Measurements from ENCODE around the gene NHLRC4. TPM values are rescaled to one million over a fixed set of nuclear protein-coding genes. Genes with fewer than 3 reads are reported as not detected.

Gene NHLRC4
- total RNA-seq, 2 experiments from 2014 or later = 0.54 to 0.76 TPM

DNA sequence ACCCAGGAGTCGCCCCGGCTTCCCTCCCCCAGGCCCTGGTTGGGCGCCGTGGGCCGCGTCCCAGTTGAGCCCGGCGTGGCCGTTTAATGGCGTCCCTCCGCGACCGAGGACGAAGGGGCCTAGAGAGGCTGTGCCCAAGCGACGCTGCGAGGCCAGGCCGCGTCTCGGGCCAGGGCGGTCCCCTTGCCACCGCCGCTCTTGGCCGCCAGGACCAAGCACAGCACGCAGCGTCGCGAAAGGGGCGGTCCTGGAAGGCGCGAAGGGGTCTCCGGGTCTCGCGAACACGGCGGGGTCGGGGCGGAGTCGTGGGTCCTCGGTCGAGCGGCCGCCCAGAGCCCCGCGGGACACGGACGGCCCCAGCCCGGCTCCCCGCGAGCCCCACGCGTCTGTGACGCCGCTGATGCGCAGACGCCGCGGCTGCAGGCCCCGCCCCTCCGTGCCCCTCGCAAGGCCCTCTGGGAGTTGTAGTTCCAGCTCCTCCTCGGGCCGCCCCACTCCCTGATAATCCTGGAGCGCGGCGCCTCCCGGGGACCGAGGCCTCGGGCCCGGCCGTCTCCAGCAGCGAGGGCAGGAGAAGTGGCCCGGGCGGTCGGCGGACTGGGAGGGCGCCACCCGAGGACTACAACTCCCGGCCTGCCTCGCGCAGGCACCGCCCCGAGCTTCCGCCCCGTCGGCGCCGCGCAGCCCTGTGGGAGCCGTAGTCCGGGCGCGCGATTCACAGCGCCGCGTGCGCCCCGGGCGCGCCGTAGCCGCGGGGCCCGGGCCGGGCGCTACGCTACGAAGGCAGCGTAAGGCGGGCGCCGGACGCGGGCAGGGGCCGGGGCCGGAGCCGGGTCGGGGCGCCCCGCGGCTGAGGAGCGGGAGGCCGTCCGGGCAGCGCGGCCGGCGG lies 39.5 kb upstream of the NHLRC4 start, which contains the start of gene CAPN15:
TSS of gene CAPN15 (plus strand) at position 698 of the 889 bp plus-strand sequence. CDS start 19,127 bp downstream, outside the sequence.
- Mint-ChIP-seq H3K4me3 (peak within 1 kb of the TSS; percentile 93), H3K27ac (peak within 1 kb of the TSS; percentile 97), H3K9me3 (no peaks in the 10 kb centered on the region), H3K27me3 (no peaks in the 10 kb centered on the region), H3K4me1 (peaks cover 29% of the 10 kb centered on the region), H3K36me3 (peaks cover 11% of the 10 kb centered on the region)
- peak; percentile 90 for DNase-seq

DNA sequence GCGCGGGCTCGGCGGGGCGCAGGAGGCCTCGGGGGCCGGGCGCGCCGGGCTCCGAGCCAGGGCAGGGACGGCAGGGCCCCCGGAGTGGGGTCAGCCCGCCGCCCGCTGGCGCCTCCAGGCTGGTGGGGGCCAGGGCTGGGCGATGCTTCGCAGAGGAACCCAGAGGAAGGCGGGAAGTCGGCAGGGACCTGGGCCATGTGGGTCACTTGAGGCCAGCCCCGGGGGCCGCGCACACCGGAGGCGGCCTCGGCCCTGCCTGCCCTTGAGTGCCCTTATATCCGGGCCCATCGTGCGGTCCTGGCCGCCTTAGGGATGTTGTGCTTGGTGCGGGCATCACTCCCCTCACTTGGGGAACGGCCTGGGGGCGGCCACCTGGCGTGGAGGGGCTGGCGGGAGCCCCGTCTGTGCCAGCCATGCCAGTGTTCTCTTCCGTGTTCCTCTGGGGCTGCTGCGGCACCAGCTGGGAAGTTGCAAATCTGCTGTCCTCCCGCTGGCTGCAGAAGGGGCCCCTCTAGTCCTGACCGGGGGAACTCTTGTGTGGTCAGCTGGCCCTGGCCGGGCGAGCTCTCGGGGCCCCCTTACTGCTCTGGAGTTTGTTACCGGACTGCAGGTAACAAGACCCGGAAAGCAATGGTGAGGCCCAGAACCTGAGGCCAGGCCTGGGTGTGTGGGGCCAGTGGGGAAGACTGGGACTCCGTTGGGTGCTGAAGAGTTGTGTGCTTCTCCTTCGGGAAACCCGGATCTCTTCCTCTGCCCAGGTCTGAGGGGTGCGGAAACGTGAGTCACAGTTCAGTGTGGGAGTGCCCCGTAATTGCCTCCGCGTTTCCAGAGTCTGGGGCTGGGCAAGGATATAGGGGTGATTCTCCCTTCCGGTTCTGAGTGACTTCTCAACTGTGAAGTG lies 38.4 kb upstream of the NHLRC4 start:
- H3K9me3 Mint-ChIP-seq = no peaks in the 10 kb centered on the region
- no peaks in the 10 kb centered on the region for H3K27me3 Mint-ChIP-seq
- DNase-seq = peak; percentile 47
- H3K36me3 Mint-ChIP-seq = peaks cover 11% of the 10 kb centered on the region
- H3K27ac Mint-ChIP-seq = peak overlapping the region; percentile 93
- H3K4me1 Mint-ChIP-seq = peaks cover 27% of the 10 kb centered on the region
- peak overlapping the region; percentile 93 for H3K4me3 Mint-ChIP-seq

DNA sequence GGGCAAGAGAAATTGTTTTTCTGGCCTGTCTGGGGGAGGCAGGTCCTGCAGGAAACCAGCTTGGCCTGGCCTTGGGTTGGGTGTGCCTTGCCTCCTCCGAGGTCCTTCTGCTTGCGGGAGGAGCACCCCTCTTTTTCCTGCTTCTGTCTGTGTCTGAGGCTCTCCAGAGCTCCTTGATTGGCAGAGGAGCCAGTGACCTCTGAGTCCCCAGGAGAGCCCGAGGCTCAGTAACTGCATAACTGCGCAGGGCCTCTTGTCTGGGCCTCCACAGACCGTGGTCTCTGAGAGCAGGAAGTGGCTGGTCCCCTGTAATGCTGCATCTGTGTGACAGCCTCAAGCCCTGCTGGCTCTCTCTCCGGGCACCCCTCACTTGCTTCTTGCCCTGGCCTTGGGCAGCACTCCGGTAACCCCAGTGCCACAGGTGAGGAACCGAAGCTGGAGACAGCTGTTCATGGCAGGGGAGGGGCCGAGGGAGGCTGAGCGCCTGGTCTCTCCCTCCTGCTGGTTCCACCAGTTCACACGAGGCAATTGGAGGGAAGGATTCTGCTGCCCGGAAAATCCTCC lies 37.7 kb upstream of the NHLRC4 start:
- DNase-seq = peak; percentile 36
- no peaks in the 10 kb centered on the region for H3K9me3 Mint-ChIP-seq
- H3K4me3 Mint-ChIP-seq = peak overlapping the region; percentile 93
- H3K27me3 Mint-ChIP-seq = no peaks in the 10 kb centered on the region
- peak overlapping the region; percentile 93 for H3K27ac Mint-ChIP-seq
- H3K36me3 Mint-ChIP-seq = peaks cover 11% of the 10 kb centered on the region
- peaks cover 26% of the 10 kb centered on the region for H3K4me1 Mint-ChIP-seq

- no peak for DNase-seq
- Mint-ChIP-seq H3K4me1 (peaks cover 19% of the 10 kb centered on the region), H3K36me3 (peaks cover 9% of the 10 kb centered on the region), H3K27ac (no peak overlapping the region), H3K4me3 (peak overlapping the region; percentile 58), H3K9me3 (no peaks in the 10 kb centered on the region), H3K27me3 (no peaks in the 10 kb centered on the region)
Measured at GRCh38 chr16:530111-530817, 36.5 kb upstream of the NHLRC4 start.

DNA sequence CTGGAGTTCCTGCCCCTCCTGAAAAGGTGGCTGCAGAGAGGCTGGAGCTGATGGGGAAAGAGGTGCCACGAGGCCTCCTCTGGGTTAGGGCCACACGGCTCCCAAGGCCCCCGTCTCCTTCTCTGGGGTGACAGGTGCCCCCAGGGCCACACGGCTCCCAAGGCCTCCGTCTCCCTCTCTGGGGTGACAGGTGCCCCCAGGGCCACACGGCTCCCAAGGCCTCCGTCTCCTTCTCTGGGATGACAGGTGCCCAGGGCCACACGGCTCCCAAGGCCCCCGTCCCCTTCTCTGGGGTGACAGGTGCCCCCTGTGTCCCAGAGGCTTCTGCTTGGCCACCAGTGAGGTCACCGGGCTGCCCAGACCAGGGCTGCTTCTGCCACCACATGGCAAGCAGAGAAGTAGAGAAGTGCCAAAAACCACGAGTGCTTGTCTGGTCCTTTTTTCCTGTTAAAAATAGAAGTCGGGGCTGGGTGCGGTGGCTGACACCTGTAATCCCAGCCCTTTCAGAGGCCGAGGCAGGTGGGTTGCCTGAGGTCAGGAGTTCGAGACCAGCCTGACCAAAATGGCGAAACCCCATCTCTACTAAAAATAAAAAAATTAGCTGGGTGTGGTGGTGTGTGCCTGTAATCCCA lies 35.2 kb upstream of the NHLRC4 start:
- DNase-seq = no peak
- H3K4me3 Mint-ChIP-seq = no peak overlapping the region
- H3K4me1 Mint-ChIP-seq = peaks cover 12% of the 10 kb centered on the region
- no peaks in the 10 kb centered on the region for H3K27me3 Mint-ChIP-seq
- no peak overlapping the region for H3K27ac Mint-ChIP-seq
- H3K36me3 Mint-ChIP-seq = peaks cover 7% of the 10 kb centered on the region
- no peaks in the 10 kb centered on the region for H3K9me3 Mint-ChIP-seq

GRCh38 chr16:533391-534123 lies 33.2 kb upstream of the NHLRC4 start:
- peaks cover 4% of the 10 kb centered on the region for H3K36me3 Mint-ChIP-seq
- peaks cover 12% of the 10 kb centered on the region for H3K4me1 Mint-ChIP-seq
- H3K27me3 Mint-ChIP-seq = no peaks in the 10 kb centered on the region
- no peak overlapping the region for H3K27ac Mint-ChIP-seq
- H3K9me3 Mint-ChIP-seq = no peaks in the 10 kb centered on the region
- DNase-seq = no peak
- H3K4me3 Mint-ChIP-seq = no peak overlapping the region

DNA sequence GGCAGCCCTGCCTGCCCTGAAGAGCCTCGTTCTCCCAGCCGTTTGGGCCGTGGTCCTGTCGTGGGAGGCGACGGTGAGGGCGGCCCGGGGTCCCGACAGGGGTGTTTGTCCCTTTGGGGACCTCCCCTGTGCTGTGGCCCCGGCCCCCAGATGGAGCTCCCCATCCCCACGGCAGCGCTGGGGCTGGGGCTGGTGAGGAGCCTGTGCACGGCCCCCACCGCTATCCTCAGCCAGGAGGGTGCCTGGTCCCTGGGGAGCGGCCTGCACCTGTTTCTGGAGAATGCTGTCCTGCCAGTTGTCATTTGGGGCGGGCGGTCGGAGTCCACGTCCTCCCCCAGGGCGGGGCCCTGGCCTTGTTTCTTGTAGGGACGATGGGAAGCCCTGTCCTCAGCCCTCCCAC lies 32.7 kb upstream of the NHLRC4 start:
- Mint-ChIP-seq H3K9me3 (no peaks in the 10 kb centered on the region), H3K27ac (no peak overlapping the region), H3K36me3 (peaks cover 2% of the 10 kb centered on the region), H3K4me1 (peaks cover 10% of the 10 kb centered on the region), H3K4me3 (no peak overlapping the region), H3K27me3 (no peaks in the 10 kb centered on the region)
- DNase-seq = no peak

- no peaks in the 10 kb centered on the region for H3K27me3 Mint-ChIP-seq
- no peak for DNase-seq
- peaks cover 4% of the 10 kb centered on the region for H3K36me3 Mint-ChIP-seq
- H3K4me3 Mint-ChIP-seq = no peak overlapping the region
- H3K4me1 Mint-ChIP-seq = peaks cover 4% of the 10 kb centered on the region
- H3K9me3 Mint-ChIP-seq = no peaks in the 10 kb centered on the region
- H3K27ac Mint-ChIP-seq = no peak overlapping the region
Measured at GRCh38 chr16:534856-535445, 31.9 kb upstream of the NHLRC4 start.

- DNase-seq = no peak
- H3K27me3 Mint-ChIP-seq = no peaks in the 10 kb centered on the region
- H3K27ac Mint-ChIP-seq = no peak overlapping the region
- H3K4me3 Mint-ChIP-seq = no peak overlapping the region
- H3K4me1 Mint-ChIP-seq = peaks cover 2% of the 10 kb centered on the region
- H3K9me3 Mint-ChIP-seq = no peaks in the 10 kb centered on the region
- peaks cover 4% of the 10 kb centered on the region for H3K36me3 Mint-ChIP-seq
Measured at GRCh38 chr16:535446-536405, 31.1 kb upstream of the NHLRC4 start.

- H3K4me1 Mint-ChIP-seq = no peaks in the 10 kb centered on the region
- no peak for DNase-seq
- no peak overlapping the region for H3K4me3 Mint-ChIP-seq
- H3K27me3 Mint-ChIP-seq = no peaks in the 10 kb centered on the region
- peaks cover 4% of the 10 kb centered on the region for H3K36me3 Mint-ChIP-seq
- no peak overlapping the region for H3K27ac Mint-ChIP-seq
- no peaks in the 10 kb centered on the region for H3K9me3 Mint-ChIP-seq
Measured at GRCh38 chr16:536746-537145, 30.1 kb upstream of the NHLRC4 start.

GRCh38 chr16:537415-538335 lies 29.1 kb upstream of the NHLRC4 start:
- Mint-ChIP-seq H3K27me3 (no peaks in the 10 kb centered on the region), H3K36me3 (peaks cover 4% of the 10 kb centered on the region), H3K4me3 (no peak overlapping the region), H3K4me1 (peaks cover 3% of the 10 kb centered on the region), H3K27ac (no peak overlapping the region), H3K9me3 (no peaks in the 10 kb centered on the region)
- DNase-seq = no peak

All from activated naive CD8-positive, alpha-beta T cell treated with anti-CD3 and anti-CD28 coated beads for 36 hours (primary cell).